Measurements from ENCODE around the gene DUOX1. TPM values are rescaled to one million over a fixed set of nuclear protein-coding genes. Genes with fewer than 3 reads are reported as not detected.
"Not testable (repeated sequence)": the region's sequence is repeated elsewhere in the genome, so short reads cannot be mapped to it uniquely, and the experiment has no call there.

Gene DUOX1
- total RNA-seq, result 100 to 1,000 TPM in 2 of 5 donors, 10 to 100 TPM in 1, 1 to 10 TPM in 1, not detected in 1; 2.9 to 114 (median 87.8) TPM
- 10 to 100 TPM; 16.3 to 62.6 (median 32.3) TPM for polyA plus RNA-seq
- long read RNA-seq, donor 1, result 0 reads
- long read RNA-seq, donor 2, result 0 reads
- long read RNA-seq, donor 3, result 0 reads
- long read RNA-seq, donor 4, result 0 reads
- long read RNA-seq, donor 5, result 0 reads
- long read RNA-seq, donor 6, result 0 reads
- long read RNA-seq, donor 7, result 0 reads
- long read RNA-seq, donor 8, result 0 reads
- long read RNA-seq, donor 9, result 0 reads
- long read RNA-seq, donor 10, result 0 reads

- peaks cover 8 to 69% (median 37%) of the 10 kb centered on the region in 3 donors for H3K27me3 ChIP-seq
- H3K4me3 ChIP-seq, result peak within 1 kb of the TSS; percentile 30 to 49 (median 46)
- WGBS, 5 donors, result 1 to 7% (median 2%) methylated on average over 5 to 46 of the region's 46 CpGs
- no peaks in the 10 kb centered on the region for H3K9me3 ChIP-seq
- H3K36me3 ChIP-seq, result peaks cover 0 to 7% (median 0%) of the 10 kb centered on the region in 4 donors
- peak; percentile 78 to 85 for DNase-seq
- TF ChIP-seq EP300 (IDR thresholded peaks at IDR 0.05) (no peak), POLR2AphosphoS5 (IDR thresholded peaks at IDR 0.05) (peak in 2 of 3 donors; percentile 45 to 54)
- intact Hi-C loops (cut with DNase I; ENCODE audit: low total_unique reads), result no loop called here
- H3K4me1 ChIP-seq, result peaks cover 8 to 45% (median 20%) of the 10 kb centered on the region in 4 donors
- peak within 1 kb of the TSS; percentile 52 to 78 (median 72) for H3K27ac ChIP-seq
Observed at GRCh38 chr15:45129651-45130129, at the start of gene DUOX1, which contains the start of gene DUOXA1. DUOX1 (plus strand) TSS chr15:45129994; CDS start chr15:45131967, 1,973 bp downstream. DUOXA1 (minus strand) TSS chr15:45129879; CDS start chr15:45123014, 6,865 bp downstream.

GRCh38 chr15:45080593-45080992 lies 49.2 kb upstream of the DUOX1 start:
- H3K27me3 ChIP-seq; intact Hi-C loops (cut with DNase I; ENCODE audit: low total_unique reads); H3K36me3 ChIP-seq; H3K4me3 ChIP-seq; H3K9me3 ChIP-seq: not testable (repeated sequence)
- peak in 1 of 2 donors; percentile 61 for DNase-seq
- peak overlapping the region in 2 of 5 donors; percentile 57 to 64 for H3K27ac ChIP-seq
- 85 to 100% (median 90%) methylated on average over 2 to 3 of the region's 3 CpGs for WGBS, 5 donors
- peaks cover 13 to 29% (median 19%) of the 10 kb centered on the region in 4 donors for H3K4me1 ChIP-seq

- H3K4me3 ChIP-seq; H3K27me3 ChIP-seq; H3K36me3 ChIP-seq; intact Hi-C loops (cut with DNase I; ENCODE audit: low total_unique reads); H3K9me3 ChIP-seq; DNase-seq: not testable (repeated sequence)
- Histone ChIP-seq H3K4me1 (peaks cover 13 to 29% (median 19%) of the 10 kb centered on the region in 4 donors), H3K27ac (peak overlapping the region in 2 of 5 donors; percentile 32 to 60)
- 72 to 90% (median 84%) methylated on average over 5 to 10 of the region's 10 CpGs for WGBS, 5 donors
Observed at GRCh38 chr15:45082412-45082811, 47.4 kb upstream of the DUOX1 start.

- peak overlapping the region; percentile 24 to 60 (median 42) for H3K27ac ChIP-seq
Observed at GRCh38 chr15:45083223-45083622, 46.6 kb upstream of the DUOX1 start.

GRCh38 chr15:45084163-45084562 lies 45.6 kb upstream of the DUOX1 start:
- peaks cover 0 to 6% (median 0%) of the 10 kb centered on the region in 3 donors for H3K27me3 ChIP-seq

More at GRCh38 chr15:45083223-45083622, 46.6 kb upstream of the DUOX1 start:
- Histone ChIP-seq H3K36me3 (no peaks in the 10 kb centered on the region), H3K9me3 (no peaks in the 10 kb centered on the region), H3K4me3 (no peak overlapping the region), H3K4me1 (peaks cover 9 to 29% (median 17%) of the 10 kb centered on the region in 4 donors), H3K27me3 (peaks cover 0 to 6% (median 0%) of the 10 kb centered on the region in 3 donors)
- no peak for DNase-seq
- TF ChIP-seq EP300 (IDR thresholded peaks at IDR 0.05), result no peak
- TF ChIP-seq CTCF (IDR thresholded peaks at IDR 0.05), result no peak
- peak in 2 of 3 donors; percentile 49 to 52 for TF ChIP-seq POLR2AphosphoS5 (IDR thresholded peaks at IDR 0.05)
- no peak for TF ChIP-seq POLR2A (IDR thresholded peaks at IDR 0.05)
- intact Hi-C loops (cut with DNase I; ENCODE audit: low total_unique reads), result no loop called here

More at GRCh38 chr15:45084163-45084562, 45.6 kb upstream of the DUOX1 start:
- DNase-seq, result peak in 1 of 2 donors; percentile 23
- intact Hi-C loops (cut with DNase I; ENCODE audit: low total_unique reads), result no loop called here
- Histone ChIP-seq H3K4me3 (no peak overlapping the region), H3K4me1 (peaks cover 9 to 23% (median 17%) of the 10 kb centered on the region in 4 donors), H3K36me3 (no peaks in the 10 kb centered on the region), H3K9me3 (no peaks in the 10 kb centered on the region), H3K27ac (peak overlapping the region; percentile 24 to 60 (median 41))
- TF ChIP-seq EP300 (IDR thresholded peaks at IDR 0.05), result no peak
- no peak for TF ChIP-seq POLR2A (IDR thresholded peaks at IDR 0.05)
- no peak for TF ChIP-seq POLR2AphosphoS5 (IDR thresholded peaks at IDR 0.05)
- no peak for TF ChIP-seq CTCF (IDR thresholded peaks at IDR 0.05)
- WGBS, 5 donors, result 29 to 52% (median 45%) methylated on average over 3 of the region's 3 CpGs
